ENCODE data around the gene CCDC124.

DNA sequence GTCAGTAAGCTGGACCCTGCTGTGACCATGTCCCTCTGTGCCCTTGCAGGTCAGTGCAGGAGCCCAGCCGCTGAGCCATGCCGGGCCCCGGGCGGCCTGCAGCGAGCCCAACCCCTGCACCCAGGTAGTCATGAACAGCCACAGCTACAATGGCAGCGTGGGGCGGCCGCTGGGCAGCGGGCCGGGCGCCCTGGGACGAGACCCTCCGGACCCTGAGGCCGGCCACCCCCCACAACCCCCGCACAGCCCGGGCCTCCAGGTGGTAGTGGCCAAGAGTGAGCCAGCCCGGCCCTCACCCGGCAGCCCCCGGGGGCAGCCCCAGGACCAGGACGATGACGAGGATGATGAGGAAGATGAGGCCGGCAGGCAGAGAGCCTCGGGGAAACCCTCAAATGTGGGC lies 40.9 kb downstream of the CCDC124 start:
- TF ChIP-seq CTCF (conservative IDR thresholded peaks at IDR 0.05 in 1 of 2, IDR thresholded peaks at IDR 0.05 in 1 of 2; ENCODE audit: low read depth in 1 of 2, low read length in 2 of 2) (no peak), EZH2 (IDR thresholded peaks at IDR 0.05; ENCODE audit: low read length, missing control alignments) (no peak)

All from fibroblast of lung (primary cell).